Activated gamma-delta T cell treated with Interleukin-2 at 50 U/mL for 16 hours (primary cell): ENCODE results near the gene EXOC3L1.
A peak's percentile ranks its signal among the peaks of the same experiment; 100 is the strongest.

ENCODE experiments used
- DNase-seq: peaks from one replicate; pipeline ENCODE4 v3.0.0-alpha.2; 2020

EXOC3L1 gene

DNA sequence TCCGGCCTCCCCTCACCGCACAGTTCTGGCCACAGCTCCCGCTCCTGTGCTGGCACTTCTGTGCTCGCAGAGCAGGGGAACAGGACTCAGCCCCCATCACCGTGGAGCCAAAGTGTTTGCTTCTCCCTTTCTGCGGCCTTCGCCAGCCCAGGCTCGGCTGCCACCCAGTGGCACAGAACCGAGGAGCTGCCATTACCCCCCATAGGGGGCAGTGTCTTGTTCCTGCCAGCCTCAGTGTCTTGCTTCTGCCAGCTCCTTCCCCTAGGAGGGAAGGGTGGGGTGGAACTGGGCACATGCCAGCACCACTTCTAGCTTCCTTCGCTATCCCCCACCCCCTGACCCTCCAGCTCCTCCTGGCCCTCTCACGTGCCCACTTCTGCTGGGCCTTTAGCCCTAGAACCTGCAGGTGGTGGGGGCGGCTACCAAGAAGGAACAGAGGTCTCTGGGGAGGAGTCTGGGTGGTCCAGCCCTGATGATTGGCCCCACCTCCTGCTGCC, 8.3 kb upstream of the EXOC3L1 start:
- DNase-seq = no peak

DNA sequence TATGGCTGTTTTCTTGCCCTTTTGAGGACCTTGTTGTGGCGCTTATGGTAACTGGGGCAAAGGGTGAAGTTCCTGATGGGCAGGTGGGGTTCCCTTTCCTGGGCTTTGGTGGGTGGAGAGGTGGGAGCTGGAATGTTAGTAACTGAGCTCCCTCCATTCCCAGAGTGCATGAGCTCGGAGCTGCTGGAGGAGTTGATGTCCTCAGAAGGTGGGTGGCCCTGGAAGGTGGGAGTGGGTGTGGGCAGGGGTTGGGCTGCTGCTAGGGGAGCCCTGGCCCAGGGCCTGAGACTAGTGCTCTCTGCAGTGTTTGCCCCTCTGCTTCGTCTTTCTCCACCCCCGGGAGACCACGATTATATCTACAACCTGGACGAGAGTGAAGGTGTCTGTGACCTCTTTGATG, 7.8 kb upstream of the EXOC3L1 start:
- no peak for DNase-seq

DNA sequence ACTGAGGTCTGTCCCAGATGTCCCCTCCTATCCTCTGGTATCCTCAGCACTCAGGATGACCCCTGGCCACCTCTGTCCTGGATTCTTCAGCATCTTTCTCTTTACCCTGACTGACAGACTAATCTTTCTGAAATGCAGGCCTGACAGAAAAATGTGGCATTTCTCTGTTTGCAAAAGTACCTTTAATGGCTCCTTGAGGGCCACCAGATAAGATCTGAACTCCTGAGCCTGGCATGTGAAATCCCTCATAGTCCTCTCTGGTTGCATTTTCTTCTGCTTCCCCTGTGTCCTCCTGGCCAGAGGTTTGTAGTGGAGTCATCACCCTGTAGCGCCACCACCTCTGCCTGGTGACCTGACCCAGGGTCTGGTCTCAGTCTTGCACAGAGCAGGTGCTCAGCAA, 6.9 kb upstream of the EXOC3L1 start:
- no peak for DNase-seq

DNA sequence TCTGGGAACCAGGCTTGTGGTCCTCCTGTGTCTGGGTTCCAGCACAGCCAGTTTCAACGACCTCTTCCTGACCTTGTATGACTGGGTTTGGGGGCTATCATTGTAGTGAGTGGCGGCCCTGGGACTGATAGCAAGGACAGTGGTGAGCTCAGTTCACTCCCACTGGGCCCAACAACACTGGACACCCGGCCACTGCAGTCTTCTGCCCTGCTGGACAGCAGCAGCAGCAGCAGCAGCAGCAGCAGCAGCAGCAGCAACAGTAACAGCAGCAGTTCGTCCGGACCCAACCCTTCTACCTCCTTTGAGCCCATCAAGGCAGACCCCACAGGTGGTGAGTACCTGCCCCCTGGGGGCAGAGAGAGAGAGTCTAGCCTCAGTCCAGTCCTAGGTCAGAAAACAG, 5.7 kb upstream of the EXOC3L1 start:
- no peak for DNase-seq

DNA sequence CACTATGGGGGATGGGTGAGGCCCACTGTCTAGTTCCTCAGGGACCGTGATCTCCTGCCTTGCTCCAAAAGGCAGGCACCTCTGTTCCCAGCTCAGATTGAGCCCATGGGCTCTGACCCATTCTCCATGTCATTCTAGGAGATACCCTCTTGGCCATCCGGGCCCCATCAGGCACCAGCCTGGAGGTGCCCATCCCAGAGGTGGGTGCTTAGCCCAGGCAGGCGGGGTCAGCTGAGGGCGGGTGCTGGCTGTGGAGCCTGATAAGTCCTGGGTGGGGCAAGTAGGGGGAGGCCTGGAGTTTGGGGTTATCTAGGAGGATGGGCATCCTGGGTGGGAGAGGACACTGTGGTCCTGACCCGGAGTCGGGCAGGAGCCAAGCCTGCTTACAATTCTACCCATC, 4.3 kb upstream of the EXOC3L1 start:
- no peak for DNase-seq

DNA sequence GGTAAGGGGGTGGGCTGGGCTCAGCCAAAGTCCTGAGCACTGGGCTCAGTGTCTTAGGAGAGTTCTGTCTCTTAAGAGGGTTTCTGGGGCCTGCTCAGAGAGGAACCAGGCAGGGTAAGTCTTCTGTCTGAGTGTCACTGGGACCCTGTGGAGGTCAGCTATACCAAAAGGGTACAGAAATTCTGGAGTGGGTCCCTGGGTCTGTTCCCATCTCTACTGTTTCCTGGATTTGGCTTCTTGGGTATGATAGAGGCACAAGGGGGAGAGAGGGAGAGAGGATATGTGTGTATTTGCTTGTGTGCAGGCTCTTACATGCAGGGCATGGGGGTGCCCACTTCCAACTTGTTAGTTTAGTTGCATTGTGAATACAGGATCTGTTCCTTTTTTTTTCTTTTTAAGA, 3.6 kb upstream of the EXOC3L1 start:
- DNase-seq = no peak

DNA sequence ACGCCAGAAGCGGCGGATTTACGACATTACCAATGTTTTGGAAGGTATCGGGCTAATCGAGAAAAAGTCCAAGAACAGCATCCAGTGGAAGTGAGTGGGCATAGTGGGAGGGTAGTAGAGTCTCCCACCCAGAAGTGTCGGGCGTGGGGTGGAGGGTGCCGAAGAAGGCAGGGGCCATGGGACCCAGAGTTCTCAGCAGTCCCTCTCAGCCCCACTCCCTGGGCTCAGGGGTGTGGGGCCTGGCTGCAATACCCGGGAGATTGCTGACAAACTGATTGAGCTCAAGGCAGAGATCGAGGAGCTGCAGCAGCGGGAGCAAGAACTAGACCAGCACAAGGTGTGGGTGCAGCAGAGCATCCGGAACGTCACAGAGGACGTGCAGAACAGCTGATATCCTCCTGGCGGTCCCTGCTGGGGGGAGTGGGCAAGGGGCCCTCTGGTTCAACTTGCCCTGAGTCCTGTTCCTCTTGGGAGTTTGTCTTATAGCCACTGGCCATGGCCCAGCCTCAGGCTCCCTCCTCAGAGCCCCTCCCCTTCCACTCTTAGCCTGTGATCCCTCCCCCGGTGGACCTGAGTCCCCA, 2.9 kb upstream of the EXOC3L1 start:
- DNase-seq = no peak

DNA sequence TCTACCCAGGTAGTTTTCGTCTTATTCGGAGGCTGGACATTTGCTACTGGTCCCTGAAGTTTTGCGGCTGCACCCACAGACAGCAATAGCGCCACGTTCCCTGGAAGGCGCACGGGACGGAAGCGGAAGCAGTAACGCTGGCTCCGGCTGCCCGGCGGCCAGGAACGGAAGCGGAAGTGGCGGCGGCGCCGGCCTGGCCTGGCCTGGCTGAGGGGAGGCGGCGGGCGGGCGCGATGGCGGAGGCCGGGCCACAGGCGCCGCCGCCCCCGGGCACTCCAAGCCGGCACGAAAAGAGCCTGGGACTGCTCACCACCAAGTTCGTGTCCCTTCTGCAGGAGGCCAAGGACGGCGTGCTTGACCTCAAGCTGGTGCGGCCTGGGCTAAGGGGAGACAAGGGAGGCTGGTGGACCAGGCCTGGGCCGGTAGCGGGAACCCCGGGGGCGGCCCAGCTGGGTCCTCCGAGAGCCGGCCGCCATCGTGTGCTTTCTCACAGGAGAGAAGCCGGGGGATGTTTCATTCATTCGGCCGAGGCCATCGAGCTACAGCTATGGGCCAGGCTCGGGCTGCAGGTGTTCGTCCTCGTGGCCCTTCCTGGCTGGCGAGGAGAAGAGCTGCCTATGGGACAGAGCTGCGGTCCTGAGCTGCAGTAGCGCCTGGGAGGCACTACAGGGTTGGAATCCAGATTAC, 2.2 kb upstream of the EXOC3L1 start, which contains the start of gene E2F4:
Gene E2F4, plus strand, starts transcription at position 161 of the 687 bp plus-strand sequence. Its CDS starts 73 bp downstream, at position 234.
- DNase-seq = peak; percentile 84

DNA sequence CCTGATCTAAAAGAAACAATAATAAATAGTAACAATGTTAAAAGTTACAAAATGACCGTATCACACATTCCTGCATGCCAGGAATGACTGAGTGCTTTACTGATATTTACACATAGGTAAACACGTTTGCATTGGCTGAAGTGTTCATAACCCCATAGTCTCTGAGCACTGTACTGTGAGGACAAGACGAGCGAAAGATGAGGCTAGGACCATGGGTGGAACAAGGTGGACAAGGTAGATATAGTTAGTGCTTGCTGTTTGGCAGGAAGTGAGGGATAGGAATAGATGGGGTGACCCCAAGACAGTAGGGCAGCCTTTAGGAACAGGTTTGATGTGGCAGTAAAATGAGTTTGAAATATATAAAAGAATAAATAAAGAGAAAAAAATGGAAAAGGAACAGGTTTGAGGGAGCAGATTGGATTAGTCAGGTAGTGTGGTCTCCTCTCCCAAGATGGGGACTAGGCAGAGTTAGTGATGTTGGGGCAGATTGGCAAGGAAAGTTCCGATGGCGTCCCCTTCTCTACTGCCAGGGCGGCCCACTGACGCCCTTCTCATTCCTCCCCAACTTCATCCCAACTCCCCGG, 1.6 kb upstream of the EXOC3L1 start:
- DNase-seq = no peak

DNA sequence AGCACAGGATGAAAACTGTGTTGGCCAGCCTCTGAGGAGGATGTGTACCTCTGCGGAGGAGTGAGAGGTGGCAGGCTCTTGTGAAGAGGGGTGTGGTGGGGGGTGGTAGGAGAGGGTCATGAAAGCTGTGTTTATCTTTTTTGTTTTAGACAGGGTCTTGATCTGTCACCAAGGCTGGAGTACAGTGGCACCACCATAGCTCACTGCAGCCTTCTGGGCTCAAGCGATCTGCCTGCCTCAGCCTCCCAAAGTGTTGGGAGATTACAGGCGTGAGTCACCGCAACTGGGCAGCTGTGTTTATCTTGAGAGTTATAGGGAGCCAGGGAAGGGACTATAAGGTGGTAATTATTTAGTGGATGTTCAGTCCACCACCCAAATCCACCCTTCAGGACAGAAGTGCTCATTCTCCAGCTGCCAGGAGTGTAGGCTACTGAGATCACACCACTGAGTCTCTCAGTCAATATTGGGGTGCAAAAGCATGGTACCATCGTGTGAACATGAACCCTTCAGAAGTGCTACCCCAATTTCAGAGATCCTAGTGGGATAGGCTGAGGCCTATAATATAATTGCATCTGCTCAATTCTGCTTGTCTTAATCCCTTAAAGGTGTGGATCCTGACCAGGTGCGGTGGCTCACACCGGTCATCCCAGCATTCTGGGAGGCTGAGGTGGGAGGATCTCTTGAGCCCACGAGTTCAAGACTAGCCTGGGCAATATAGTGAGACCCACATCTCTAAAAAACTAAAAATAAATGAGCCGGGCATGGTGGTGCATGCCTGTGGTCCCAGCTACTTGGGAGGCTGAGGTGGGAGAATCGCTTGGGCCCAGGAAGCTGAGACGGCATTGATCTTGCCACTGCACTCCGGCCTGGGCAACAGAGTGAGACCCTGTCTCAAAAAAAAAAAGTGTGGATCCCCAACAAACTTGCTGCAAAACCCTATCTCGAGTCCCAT, 788 bp upstream of the EXOC3L1 start:
- DNase-seq = no peak

DNA sequence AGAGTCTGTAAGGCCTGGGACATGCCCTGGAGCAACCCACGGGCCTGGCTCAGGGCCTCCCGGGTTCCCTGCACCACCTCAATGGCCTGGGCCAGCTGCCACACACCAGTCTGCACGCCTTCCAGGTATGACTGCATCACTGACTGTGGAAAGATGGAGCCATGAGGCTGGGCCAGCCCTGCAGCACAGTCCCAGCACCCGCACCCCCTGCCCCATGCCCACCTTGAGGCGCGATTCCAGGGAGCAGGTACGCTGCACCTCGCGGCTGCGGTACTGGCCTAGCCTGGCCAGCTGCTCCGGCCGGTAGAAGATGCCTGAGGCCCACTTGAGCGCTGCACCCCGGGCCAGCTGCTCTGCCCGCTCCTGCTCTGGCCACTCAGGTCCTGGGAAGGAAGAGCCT, 1.1 kb downstream of the EXOC3L1 start:
- no peak for DNase-seq

DNA sequence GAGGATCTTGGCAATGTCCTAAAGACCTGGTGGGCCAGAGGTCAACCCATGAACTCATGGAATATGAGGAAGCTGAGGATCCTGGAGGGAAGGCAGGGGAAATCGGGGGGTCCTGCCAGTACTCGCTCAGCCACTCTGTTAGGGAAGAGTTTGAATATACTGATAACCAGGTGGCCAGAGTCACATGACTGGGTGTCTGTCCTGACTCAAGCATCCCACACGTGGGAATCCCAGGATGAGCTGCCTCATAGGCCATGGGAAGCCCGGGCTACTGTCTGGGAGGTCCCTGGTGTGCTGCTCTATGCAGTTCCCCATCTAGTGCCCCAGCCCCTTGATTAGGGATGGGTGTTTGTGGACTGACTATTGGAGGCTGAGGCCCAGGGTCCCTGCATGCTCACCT, 1.6 kb downstream of the EXOC3L1 start:
- DNase-seq = no peak

DNA sequence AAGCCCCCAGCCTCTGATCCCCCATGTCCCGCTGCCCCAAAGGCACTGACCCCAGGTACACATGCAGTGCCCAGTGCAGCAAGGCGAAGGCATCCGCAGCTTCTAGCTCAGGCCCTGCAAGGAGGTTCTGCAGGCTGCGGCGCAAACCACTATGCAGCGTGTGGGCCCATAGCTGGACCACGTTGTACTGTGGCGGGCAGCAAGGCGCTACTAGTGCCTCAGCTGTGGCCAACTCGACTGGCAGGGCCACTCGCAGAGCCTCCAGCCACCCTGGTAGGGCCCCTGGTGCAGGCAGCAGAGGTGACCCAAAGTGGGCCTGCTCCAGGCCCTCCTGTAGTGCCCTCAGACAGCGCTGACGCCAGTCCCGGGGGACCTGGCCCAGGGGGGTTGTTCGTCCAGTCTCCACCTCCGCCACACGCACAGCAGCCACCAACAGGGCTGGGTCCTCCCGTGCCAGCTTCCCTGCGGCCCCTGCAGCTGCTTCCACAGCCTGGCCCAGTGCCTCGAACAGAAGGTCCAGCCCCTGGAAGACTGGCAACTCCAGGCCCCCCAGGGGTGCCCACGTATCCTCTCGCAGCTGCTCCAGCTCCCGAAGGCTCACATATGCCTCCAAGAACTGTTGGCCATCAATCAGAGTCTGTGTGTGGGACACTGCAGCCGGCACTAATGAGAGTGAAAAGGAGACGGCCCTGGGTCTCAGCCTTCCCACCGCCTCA, 2.6 kb downstream of the EXOC3L1 start:
- DNase-seq = no peak

DNA sequence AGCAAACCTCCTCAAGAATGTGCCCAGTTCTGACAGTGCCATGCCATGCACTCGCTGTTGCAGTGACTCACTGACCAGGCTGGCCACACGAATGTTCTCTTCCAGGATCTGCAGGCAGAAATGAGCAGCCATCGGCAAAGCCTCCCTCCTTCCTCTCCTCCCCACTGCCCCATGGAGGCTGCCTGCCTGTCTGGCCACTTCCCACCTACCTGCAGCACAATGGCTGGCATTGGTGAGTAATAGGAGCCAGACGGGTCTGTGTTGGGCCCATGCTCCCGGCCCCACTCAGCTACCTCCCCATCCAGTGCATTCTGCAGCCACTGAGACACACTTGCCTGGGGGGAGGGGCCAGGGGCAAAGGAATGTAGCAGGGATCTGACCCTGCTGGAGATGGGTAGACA, 3.4 kb downstream of the EXOC3L1 start:
- DNase-seq = no peak

DNA sequence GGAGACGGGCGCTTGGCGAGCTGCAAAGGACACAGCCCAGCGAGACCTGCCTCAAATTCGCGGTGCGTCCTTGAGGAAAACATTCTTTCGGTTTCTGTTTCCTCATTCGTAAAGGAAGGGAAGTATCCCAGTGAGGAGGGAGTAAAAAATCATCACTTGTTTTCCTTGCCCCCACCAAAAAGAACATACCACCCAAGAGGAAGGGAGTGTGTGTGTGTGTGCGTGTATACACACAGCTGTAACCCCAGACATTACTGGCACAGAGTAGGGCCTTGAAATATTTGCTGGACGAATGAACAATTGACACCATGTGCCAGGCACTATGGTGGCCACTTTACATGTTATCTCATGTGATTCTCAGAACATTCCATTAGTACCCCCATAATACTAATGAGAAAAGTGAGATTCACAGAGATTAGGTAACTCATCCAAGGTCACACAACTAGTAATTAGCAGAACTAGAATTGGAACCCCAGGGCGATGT, 4.2 kb downstream of the EXOC3L1 start:
- no peak for DNase-seq

DNA sequence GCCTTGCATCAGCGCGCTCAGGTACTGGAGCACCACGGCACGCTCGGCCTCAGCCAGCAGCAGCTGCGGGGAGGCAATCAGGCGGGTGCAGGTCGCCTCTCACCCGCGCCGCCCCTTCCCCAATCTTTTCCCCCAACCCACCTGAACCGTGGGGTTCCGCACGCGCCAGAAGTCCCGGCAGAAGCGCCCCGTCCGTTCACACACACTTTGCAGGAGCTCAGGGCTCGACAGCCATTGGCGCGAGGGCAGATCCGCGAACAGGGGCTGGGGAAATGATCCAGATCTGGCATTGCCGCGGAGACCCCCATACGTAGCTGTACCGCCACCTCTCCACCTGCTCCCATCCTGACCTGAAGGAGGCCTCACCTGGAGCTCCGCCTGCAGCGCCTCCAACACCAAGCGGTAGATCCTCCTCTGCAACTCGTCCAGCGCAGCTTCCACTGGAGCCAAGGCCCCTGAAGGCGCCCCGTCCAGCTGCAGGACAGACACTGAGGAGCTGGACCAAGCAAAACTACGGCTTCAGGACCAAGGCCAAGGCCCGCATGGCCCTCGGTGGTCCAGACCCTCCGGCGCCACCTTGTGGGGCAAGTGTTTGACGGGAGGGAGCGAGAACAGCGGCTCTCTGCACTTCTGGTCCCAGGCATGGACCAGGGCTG, 4.8 kb downstream of the EXOC3L1 start:
- peak; percentile 85 for DNase-seq

DNA sequence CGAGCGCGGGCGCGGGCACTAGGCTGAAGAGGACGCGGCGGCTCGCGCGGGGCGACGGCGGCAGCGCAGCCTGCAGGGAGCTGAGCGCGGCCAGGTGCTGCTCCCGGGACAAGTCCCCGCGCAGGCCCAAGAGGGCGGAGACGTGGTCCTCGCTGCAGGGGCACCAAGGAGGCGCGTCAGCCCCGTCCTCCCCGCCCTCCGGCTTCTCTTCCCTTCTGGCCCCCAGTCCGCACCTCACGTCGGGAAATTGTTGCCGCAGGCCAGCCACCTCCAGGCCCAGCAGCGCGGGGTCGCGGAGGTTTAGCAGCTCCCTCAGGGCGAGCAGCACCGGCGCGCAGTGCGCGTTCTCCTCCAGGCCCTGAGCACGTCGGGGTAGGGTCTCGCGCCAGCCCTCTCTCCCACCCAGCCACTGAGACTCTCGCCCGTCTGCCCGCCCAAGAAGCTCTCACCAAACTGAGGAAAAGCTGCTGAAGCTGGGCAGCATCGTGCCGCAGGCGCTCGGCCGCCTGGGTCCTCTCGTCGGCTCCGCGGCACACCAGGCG, 5.4 kb downstream of the EXOC3L1 start:
- no peak for DNase-seq

DNA sequence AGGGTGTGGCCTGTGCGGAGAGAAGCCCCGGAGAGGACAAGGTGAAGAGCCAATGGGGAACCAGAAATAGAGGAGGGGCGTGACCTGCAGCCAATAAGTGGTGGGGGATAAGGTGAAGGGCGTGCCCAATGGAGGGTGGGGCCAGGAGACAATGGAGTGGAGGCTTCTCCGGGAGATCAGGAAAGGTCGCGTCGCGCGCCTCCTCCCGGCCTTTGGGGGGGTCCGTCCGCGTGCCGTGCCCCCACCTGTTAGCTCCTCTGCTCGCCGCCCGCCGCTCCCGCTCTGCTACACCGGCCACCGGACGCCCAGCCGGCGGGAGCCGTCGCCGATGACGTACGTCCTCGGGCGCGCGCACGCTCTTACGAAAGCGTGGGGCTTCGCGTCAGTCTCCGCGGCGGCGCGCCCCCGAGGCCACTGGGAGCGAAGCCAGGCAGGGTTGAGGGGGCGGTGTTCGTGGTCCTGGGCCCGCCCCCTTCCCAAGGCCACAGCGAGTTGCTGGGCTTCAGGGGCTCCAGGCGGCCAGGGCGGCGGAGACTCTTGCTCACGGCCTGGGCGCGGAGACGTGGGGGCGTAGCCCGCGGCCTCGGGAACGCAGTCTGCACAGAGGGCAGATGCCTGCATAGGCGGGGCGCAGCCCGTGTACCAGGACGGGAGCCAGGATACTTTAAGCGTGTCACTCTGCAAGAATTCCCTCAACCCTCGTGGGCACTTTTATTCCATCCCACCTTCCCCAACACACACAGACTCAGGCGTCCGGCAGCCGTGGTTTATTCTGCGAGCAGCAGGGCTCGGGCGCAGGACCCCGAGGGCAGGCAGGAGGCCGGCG, 6.1 kb downstream of the EXOC3L1 start, which contains the start of gene MATCAP1:
Gene MATCAP1, minus strand, starts transcription at position 337 of the 826 bp plus-strand sequence. CDS start 3,353 bp downstream, outside the sequence.
- DNase-seq = peak; percentile 91

DNA sequence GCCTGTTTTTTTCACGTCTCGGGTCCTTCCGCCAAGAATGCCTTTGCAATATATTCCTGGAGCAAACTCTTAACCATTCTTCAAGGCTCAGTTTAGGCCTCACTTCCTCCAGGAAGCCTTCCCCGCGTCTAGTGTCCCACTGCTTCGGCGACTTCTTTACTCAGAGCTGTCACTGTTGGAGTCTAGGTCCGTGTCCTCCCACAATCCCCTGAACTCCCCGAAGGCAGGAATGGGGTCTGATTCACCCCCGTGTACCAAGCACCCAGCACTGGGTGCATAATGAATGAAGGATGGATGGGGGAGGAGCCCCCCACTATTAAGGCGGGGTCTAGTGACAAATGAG, 6.7 kb downstream of the EXOC3L1 start:
- DNase-seq = no peak

DNA sequence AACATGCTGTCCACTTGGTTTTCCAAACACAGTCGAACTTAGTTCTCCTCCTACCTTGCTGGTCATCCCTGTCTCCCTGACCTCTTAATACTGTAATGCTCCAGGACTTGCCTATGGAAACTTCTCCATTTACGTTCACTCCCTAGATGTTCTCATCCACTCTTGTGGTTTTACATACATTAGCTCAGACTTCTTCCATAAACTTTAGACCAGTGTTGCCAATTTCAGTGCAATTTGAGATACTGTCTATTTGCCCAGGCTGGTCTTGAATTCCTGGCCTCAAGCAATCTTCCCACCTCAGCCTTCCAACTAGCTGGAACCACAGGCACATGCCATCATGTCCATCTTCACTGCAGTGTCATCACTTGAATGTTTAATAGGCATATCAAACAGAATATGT, 7.6 kb downstream of the EXOC3L1 start:
- DNase-seq = no peak

DNA sequence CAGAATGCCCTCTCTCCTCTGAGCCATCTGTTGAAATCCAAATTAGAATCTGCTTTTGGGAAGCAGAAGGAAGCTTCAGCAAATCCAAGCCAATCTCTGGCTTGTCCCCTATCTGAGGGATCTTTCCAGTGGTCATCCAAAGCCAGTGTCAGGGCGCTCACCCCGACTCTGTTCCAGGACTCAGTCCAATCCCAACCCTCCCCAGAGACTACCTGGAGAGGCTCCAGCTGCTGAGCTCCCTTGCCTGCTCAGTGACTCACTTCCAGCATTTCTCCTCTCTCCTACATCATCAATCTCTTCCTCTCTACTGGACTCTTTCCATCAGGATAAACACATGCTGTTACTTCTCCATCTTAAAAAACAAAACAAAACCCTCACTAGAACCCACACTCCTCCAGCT, 8.6 kb downstream of the EXOC3L1 start:
- DNase-seq = no peak
